ENCODE results near the gene PLA2R1.

PLA2R1 gene

GRCh38 chr2:159987181-159987580 is 75.2 kb downstream of the PLA2R1 start:
- Histone ChIP-seq H4K20me1 (ENCODE audit: control insufficient read depth, insufficient read depth, low read depth, low read length) (no peaks in the 10 kb centered on the region), H3K27me3 (ENCODE audit: control insufficient read depth, low read length) (0 out of 2 replicates have a peak, but pooled peaks cover 2% of the 10 kb centered on the region), H3K9me3 (ENCODE audit: control insufficient read depth, insufficient read depth, low read length) (no peaks in the 10 kb centered on the region), H3K4me1 (ENCODE audit: control insufficient read depth, low read length) (no peaks in the 10 kb centered on the region), H3K27ac (ENCODE audit: low read depth, low read length) (no peak overlapping the region), H3K36me3 (ENCODE audit: control insufficient read depth, low read length) (no peaks in the 10 kb centered on the region), H3F3A (ENCODE audit: control insufficient read depth, insufficient read depth) (no peaks in the 10 kb centered on the region), H3K4me2 (ENCODE audit: low read length) (no peak overlapping the region), H3K4me3 (ENCODE audit: low read length) (no peak overlapping the region), H3K9me2 (replicated peaks; ENCODE audit: control insufficient read depth, low read length) (no peaks in the 10 kb centered on the region), H3K79me2 (ENCODE audit: control insufficient read depth, low read length) (no peaks in the 10 kb centered on the region)
- TF ChIP-seq EZH2phosphoT487 (IDR thresholded peaks at IDR 0.05; ENCODE audit: borderline replicate concordance, low read length) (no peak), CTCF (IDR thresholded peaks at IDR 0.05; ENCODE audit: low read depth, low read length, poor library complexity, severe bottlenecking) (no peak)

- Histone ChIP-seq H3K9me3 (ENCODE audit: control insufficient read depth, insufficient read depth, low read length) (no peaks in the 10 kb centered on the region), H3K4me2 (ENCODE audit: low read length) (no peak overlapping the region), H3K4me3 (ENCODE audit: low read length) (no peak overlapping the region), H3K27me3 (ENCODE audit: control insufficient read depth, low read length) (no peaks in the 10 kb centered on the region), H3F3A (ENCODE audit: control insufficient read depth, insufficient read depth) (no peaks in the 10 kb centered on the region), H3K79me2 (ENCODE audit: control insufficient read depth, low read length) (no peaks in the 10 kb centered on the region), H3K36me3 (ENCODE audit: control insufficient read depth, low read length) (no peaks in the 10 kb centered on the region), H3K9me2 (replicated peaks; ENCODE audit: control insufficient read depth, low read length) (no peaks in the 10 kb centered on the region), H3K27ac (ENCODE audit: low read depth, low read length) (no peak overlapping the region), H4K20me1 (ENCODE audit: control insufficient read depth, insufficient read depth, low read depth, low read length) (no peaks in the 10 kb centered on the region), H3K4me1 (ENCODE audit: control insufficient read depth, low read length) (no peaks in the 10 kb centered on the region)
- TF ChIP-seq EZH2phosphoT487 (IDR thresholded peaks at IDR 0.05; ENCODE audit: borderline replicate concordance, low read length), result no peak
- no peak for TF ChIP-seq CTCF (IDR thresholded peaks at IDR 0.05; ENCODE audit: low read depth, low read length, poor library complexity, severe bottlenecking)
Observed at GRCh38 chr2:159985656-159986055, 76.8 kb downstream of the PLA2R1 start.

GRCh38 chr2:159984034-159984433 is 78.4 kb downstream of the PLA2R1 start:
- Histone ChIP-seq H3K4me3 (ENCODE audit: low read length) (no peak overlapping the region), H3K27me3 (ENCODE audit: control insufficient read depth, low read length) (no peaks in the 10 kb centered on the region), H3K4me2 (ENCODE audit: low read length) (no peak overlapping the region), H3K9me3 (ENCODE audit: control insufficient read depth, insufficient read depth, low read length) (no peaks in the 10 kb centered on the region), H3K27ac (ENCODE audit: low read depth, low read length) (no peak overlapping the region), H3K36me3 (ENCODE audit: control insufficient read depth, low read length) (no peaks in the 10 kb centered on the region), H4K20me1 (ENCODE audit: control insufficient read depth, insufficient read depth, low read depth, low read length) (no peaks in the 10 kb centered on the region), H3K9me2 (replicated peaks; ENCODE audit: control insufficient read depth, low read length) (no peaks in the 10 kb centered on the region), H3F3A (ENCODE audit: control insufficient read depth, insufficient read depth) (no peaks in the 10 kb centered on the region), H3K4me1 (ENCODE audit: control insufficient read depth, low read length) (no peaks in the 10 kb centered on the region), H3K79me2 (ENCODE audit: control insufficient read depth, low read length) (no peaks in the 10 kb centered on the region)
- TF ChIP-seq EZH2phosphoT487 (IDR thresholded peaks at IDR 0.05; ENCODE audit: borderline replicate concordance, low read length) (no peak), CTCF (IDR thresholded peaks at IDR 0.05; ENCODE audit: low read depth, low read length, poor library complexity, severe bottlenecking) (no peak)
